NCI-H748 (cell line): ENCODE data around the gene MAGI2.
A peak's percentile ranks its signal among the peaks of the same experiment; 100 is the strongest.
"Not testable (repeated sequence)": the region's sequence is repeated elsewhere in the genome, so short reads cannot be mapped to it uniquely, and the experiment has no call there.

Experiments
- DNase-seq: peaks from one replicate; lab custom pipeline; 2025; ENCODE audit not compliant: unreplicated experiment; lab: John Stamatoyannopoulos, UW

MAGI2 gene

DNA sequence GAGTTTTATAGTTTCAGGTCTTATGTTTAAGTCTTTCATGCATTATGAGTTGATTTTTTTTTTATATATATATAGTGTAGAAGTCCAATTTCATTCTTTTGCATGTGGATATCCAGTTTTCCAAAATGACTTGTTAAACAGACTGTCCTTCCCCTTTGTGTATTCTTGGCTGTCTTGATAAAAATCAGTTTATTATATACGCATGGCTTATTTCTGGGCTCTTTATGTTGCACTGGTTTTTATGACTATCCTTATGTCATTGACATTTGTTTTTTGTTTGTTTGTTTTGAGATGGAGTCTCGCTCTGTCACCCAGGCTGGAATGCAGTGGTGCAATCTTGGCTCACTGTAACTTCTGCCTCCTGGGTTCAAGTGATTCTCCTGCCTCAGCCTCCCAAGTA lies 485.9 kb downstream of the MAGI2 start:
- DNase-seq = not testable (repeated sequence)

DNA sequence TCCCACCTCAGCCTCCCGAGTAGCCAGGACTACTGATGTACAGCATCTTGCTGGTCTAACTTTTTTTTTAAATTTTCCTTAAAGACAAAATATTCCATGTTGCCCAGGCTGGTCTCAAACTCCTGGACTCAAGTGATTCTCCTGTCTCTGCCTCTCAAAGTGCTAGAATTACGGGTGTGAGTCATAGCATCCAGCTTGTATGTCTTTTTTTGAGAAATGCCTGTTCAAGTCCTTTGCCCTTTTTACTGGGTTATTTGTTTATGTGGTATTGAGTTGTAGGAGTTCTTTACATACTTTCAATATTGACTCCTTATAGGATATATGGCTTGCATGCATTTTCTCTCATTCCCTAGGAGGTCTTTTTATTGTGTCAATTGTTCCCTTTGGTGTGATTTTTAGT lies 486.4 kb downstream of the MAGI2 start:
- no peak for DNase-seq

DNA sequence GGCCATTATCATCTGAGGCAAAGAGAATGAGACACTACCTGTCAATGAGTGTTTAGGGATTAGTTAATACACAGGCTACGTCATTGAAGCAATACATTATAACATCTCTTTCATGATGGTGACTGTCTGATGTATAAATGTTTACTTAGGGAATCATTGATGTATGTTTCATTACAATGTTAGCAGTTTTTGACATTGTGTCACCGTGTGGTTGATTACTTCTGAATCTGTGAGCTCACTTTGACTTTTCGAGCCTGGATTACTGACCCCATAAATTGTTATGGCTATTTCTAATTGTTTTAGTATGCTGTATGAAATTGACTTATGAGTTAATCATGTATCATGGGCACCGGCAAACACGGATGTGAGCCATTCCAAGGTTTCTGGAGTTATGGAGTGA lies 494.0 kb downstream of the MAGI2 start:
- peak; percentile 23 for DNase-seq

DNA sequence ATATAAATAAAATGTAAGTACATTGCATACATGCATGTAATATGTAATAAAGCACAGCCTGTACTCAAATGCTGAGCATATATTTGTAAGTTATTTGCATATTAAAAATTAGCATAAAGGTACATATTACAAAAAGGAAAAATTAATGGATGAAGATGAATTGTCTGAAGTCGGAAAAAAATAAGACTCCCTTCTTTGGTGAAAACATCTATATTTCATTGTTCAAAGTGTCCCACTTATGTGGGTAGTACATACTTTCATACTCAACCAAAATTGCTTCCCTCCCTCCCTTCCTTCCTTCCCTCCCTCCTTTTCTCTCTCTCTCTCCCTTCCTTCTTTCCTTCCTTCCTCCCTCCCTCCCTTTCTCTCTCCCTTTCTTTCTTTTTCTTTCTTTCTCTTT lies 498.1 kb downstream of the MAGI2 start:
- DNase-seq = no peak

DNA sequence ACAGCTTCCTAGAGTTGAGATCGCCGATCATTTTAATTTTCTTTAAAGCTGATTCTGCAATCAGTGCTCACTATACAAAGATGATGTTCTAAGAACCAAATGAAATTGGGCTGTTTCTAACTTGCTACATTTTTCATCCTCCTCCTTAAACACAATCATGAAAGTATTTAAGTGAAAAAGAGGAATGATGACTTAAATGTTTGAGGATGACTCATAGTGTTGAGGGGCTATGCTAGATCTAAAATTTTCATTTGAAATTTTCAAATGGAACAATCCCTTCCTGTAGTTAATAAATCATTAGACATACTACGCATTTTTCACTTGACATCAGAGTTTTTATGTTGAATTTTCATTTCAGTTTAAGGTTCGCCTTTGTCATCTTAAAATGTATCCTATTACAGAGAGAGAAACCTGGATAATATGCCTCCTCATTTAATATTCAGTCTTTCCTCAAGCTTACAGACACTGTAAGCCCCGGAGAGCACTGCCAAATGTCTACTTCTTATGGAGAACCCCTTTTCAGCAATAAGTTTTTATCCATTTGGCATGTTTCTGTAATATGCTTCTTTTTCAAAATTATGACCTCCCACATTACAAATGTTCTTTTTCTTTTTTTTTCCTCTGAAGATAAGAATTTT lies 499.6 kb downstream of the MAGI2 start:
- DNase-seq = no peak

DNA sequence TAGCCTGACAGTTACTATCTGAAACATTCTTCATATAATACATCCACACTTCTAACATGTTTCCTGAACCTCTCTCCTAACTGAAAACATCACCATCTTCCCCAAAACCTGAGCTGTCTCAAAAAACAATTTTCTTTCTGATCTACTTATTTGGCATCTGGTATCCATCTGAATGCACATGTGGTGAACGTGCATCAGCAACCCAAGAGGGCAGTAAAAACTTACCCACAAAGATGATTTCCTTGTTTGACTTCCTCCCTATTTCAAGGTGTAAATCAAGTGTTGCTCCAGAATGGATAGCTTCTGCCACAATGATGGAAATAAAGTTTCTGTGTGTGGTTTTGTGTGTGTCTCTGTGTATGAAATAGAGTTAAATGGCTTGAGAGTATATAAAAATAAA lies 500.4 kb downstream of the MAGI2 start:
- DNase-seq = no peak

DNA sequence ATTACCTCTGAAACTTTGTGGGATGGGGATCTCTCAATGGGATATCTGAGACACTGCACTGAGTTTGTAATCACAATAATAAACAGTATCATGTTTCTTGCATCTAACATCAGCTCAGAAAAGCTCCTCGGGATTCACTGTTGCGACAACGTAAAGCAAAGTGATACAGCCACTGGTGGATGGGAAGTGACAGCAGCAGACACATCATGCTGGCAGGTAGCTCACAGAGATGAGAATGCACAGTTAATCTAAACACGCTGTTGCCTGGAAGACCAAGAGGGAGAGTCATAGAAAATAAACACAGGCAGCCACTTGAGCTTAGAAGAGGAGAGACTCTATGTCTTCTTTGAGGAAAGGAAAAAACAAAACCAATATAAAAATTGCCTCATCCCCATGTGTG lies 513.8 kb downstream of the MAGI2 start:
- DNase-seq = peak; percentile 34

DNA sequence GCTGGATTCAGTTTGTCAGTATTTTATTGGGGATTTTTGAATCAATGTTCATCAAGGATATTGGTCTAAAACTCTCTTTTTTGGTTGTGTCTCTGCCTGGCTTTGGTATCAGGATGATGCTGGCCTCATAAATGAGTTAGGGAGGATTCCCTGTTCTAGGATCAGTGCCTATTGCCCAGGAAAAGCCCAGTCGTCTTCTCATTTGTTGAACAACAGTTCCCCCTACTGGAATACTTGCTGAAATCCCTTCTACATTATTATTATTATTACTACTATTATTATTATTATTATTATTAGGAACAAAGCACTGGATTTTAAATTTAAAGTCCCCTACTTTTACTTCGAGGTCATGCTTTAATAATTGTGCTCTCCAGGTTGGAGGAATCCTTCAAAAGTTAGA lies 528.9 kb downstream of the MAGI2 start:
- peak; percentile 49 for DNase-seq

DNA sequence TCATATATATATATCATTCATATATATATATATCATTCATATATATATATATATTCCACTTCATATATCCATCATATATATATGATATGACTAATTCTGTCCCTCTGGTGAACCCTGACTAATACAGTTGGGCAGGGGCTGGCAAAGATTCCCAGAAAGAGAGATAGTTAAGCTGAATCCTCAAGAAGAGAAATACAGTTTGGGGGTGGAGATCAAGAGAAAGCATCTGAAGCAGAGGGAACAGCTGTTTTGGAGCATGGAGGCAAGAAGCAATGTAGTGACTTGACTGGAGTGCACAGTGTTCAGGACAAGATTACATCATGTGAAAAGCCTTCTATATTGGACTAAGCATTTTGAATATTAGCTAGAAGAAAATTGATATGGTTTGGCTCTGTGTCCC lies 540.7 kb downstream of the MAGI2 start:
- no peak for DNase-seq

DNA sequence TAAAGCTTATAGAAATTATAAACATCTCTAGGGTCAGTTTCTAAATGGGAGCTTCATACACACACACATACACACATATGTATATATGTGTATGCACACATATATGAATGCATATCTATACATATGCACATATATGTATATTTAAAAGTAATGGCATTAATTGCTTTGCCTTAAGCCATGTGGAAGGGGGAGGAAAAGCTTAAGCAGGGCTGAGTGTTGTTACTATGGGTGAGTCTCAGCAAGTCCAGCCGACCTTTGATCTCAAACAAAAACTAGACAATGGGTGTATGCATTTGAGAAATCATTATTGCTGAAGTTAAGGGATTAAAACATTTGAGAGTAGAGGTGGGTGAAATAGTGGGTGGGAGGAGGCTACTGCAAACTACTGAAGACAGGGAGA lies 546.7 kb downstream of the MAGI2 start:
- no peak for DNase-seq

DNA sequence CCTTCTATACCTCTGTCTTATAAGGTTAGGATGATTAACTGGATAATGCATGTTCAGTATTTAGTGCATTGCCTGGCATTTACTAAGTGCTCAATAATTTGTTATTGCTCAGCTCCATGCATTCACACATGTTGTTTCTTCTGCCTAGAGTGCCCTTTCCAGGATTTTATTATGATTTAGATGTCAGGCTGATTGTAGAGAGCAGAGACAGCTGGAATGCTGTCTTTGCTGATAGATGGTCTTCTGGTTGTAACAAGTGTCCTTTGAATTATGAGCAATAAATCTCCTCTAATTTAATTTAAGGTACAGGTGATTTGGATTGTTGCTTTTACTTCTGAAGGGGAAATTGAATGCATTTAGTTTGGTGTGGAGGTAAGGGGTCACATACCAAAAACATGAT lies 548.0 kb downstream of the MAGI2 start:
- DNase-seq = no peak

DNA sequence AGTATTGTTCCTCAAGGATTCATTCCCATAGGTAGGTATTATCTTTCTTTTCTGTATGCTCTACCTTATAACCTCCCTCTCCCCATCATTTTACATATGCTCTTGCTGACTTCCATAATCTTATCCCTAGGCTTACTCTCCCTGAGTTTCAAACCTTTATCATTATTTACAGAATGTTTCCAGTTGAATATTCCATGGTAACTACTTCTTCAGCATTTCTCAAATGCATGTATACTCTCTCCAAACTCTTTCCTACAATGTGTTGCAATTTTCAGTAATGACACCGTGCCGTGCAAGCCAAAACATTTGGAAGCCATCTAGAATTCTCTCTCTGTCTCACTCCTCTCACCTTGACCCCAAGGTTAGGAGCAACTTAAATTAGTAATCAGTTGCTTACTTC lies 548.5 kb downstream of the MAGI2 start:
- DNase-seq = no peak

DNA sequence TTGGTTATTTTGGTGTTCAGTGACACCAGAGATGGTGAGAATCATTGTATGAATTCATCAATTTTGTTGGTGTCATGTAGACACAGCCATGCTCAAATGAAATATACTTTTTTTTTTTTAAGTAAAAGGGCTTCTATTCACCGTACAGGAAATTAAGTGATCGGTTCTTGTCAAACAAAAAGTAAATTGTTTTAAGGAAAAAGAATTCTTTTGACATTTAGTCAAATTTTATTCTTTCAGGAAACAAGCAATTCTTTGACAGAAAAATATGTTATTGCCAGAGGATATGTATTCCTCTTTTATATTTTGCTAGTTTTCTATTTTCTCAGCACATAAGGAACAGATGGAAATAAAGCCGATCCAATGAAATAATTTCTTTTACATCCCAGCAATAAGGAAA lies 551.9 kb downstream of the MAGI2 start:
- DNase-seq = no peak

DNA sequence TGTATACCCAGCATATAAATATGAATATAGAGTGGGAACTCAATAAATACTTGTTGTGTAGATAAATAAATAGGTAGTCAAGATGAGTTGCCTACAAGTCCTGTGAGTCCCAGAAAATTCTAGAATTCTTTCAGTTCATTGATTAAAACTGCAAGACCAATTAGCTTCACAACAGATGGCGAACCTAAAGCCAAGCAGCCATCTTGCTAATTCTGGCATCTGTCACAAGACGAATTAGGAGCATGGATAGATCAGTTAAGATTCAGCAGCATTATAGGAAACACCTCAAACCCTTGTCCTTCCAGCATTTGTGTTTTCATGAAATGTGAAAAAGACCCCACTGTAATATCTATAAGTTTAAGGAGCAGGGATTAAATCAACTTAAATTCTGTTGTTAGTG lies 552.7 kb downstream of the MAGI2 start:
- DNase-seq = no peak

DNA sequence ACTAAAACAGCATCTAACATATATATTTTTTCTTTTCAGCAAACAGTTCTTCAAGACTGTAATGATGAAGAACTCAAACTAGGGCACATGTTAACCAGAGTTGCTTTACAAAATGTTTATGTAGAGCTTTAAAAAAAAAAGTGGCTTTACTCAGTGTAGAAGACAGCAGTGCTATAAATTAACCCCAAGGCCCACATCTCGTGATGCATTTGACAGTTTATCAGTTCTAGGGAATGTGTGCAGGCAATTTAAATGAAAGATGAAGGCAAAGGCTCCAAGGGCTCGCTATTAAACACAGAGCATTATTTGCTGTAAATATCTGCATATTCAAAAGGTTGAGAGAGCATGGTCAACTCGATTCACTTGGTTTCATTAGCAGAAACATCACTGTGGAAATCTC lies 558.1 kb downstream of the MAGI2 start:
- no peak for DNase-seq

DNA sequence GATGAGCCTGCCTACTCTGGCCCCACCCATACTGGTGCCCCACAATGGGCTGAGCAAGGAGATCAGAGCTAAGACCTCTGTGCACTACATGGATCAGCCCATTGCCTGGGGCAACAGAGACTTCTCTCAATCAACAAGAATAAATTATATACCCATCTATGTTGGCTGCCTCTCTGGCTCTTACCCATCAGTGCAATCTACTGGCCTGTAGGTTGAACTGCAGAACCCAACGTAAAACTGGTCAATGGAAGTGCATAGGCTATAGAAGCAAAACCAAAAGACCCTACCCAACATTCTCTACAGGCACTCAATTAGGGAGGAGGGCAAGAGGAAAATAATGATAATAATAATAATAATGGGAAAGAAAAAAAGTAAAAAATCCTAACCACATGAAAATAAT lies 574.3 kb downstream of the MAGI2 start:
- DNase-seq = no peak

DNA sequence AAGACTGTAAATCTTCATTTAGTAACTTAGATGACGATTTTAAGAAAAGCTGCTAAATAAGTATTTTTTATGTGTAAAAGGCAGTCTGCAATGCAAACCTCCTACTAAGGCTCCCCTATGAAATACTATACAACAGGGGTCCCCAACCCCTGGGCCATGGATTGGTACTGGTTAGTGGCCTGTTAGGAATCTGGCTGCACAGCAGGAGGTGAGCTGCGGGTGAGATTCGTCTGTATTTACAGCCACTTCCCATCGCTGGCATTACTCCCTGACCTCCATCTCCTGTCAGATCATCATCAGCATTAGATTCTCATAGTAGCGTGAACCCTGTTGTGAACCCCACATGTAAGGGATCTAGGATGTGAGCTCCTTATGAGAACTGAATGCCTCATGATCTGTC lies 580.4 kb downstream of the MAGI2 start:
- DNase-seq = no peak

DNA sequence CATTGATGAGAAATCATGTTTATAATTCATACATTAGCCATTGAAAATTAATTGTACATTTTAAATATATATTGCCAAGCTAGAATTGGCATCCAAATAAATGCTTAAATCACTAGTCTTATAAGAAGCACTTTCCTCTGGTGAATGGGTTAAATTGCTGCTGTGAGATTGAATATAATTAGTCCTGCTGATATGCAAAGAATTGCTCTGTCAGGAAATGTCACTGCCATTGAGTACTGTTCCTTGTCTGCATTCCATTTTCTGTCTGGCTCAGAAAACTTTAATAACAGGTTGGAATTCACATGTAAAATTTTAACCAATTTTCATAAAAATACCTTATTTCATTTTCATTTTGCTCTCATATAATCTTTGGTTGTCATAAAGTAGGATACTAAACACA lies 589.1 kb downstream of the MAGI2 start:
- no peak for DNase-seq

DNA sequence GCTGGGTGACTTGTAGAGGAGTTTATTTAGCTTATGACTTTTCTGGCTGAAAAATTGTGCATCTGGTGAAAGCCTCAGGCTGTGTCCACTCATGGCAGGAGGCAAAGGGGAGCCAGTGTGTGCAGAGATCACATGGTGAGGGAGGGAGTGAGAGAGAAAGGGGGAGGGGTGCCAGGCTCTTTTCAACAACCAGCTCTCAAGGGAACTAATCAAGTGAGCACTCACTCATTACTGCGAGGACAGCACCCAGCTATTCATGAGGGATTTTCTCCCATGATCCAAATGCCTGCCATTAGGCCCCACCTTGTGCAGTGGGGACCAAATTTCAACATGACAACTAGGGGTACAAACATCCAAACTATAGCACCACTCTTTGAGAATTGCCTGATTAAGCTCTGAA lies 590.2 kb downstream of the MAGI2 start:
- peak; percentile 46 for DNase-seq

DNA sequence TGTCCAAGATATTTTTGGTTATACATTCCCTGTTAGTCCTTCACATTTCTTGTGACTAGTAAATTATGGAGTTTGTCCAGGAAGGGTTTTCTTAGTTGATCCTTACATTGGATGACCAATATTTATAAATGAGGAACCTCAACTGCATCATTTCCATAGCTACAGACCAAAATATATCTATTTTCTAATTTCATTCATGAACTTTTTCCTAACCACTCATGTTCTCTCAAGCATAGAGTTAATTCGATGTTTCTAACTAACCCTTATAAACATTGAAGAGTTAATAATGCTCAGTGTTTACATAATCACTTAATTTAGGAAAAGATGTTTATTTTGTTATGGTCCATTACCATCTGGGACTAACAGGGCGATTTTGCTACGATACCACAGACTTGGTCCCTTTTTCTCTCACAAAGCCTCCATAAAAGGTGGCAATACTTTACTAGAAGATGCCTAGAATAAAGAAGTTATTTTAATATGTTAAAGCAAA lies 591.0 kb downstream of the MAGI2 start:
- DNase-seq = peak; percentile 83

DNA sequence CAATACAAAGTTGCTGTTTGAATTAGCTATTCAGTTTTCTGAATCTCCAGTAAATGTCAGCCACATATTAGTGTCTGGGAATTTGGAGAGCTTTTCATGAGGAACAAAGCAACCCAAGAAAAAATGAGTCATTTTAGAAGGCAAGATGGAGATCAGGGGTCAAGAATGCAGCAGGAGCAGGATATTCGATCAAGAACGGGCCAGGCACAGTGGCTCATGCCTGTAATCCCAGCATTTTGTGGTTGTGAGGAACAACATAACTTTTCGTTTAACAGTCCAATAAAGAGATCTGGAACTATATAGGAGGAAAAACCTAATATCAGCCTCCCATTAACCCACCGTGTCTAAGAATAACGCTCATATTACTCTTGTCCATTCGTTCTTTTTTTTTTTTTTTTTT lies 600.5 kb downstream of the MAGI2 start:
- no peak for DNase-seq

DNA sequence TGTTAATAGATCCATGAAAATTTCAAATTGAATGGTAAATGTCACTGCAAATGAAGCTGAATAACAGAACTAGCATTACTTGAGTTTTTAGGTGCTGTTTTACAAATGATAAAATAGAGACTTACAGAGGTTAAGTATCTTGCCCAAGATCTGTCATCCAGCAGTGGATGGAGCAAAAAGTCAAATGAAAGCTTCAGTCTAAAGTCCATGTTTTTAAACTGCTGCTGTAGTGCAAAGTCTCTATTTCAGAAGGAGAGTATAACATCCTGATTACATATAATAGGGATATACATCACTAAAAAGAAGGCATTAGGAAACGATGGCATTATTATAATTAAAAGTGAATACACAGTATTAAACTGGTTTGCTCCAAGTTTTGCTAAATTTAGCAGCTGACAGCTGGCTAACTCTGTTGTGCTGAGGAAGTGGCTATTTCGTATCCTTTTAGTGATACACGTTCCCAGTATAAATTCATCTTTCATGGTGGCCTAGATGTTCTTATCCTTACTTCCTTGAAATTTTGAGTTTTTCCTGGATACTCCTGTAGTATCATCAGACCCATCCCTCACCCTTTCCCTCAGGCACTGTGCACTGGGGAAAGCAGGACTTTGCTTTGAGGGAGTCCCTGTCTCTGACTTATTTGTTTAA lies 603.2 kb downstream of the MAGI2 start:
- no peak for DNase-seq

DNA sequence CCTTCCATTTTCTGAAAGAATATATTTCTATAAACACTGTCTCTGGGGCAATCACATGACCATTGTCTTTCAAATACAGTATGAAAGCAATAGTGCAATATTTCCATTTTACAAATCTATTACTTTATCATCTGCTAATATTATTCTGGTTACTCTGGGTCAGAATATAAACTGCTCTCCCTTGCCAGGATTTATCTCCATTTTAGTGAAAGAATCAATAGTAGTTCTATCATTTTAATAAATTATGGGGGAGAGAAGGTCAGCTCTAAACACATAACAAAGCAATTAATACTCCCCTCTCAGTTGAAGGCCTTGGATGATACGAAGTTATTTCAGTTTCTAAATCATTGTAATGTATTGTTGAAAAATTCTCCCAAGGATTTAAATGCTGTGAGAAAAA lies 608.3 kb downstream of the MAGI2 start:
- DNase-seq = no peak
